ENCODE results near the gene COX7A2L.

The COX7A2L gene

GRCh38 chr2:42329736-42330135, 31.3 kb downstream of the COX7A2L start:
- H3K36me3 ChIP-seq (ENCODE audit: control insufficient read depth in 2 of 2, insufficient read depth in 2 of 2, low read length in 2 of 2): peaks cover 16 to 37% of the 10 kb centered on the region in 2 donors
- H3K27ac ChIP-seq (ENCODE audit: low read length): no peak overlapping the region
- H3K27me3 ChIP-seq (ENCODE audit: control insufficient read depth in 1 of 2, insufficient read depth in 2 of 2, low read length in 2 of 2): no peaks in the 10 kb centered on the region

GRCh38 chr2:42328923-42329322, 32.1 kb downstream of the COX7A2L start:
- H3K27ac ChIP-seq (ENCODE audit: low read length): no peak overlapping the region
- H3K4me3 ChIP-seq (ENCODE audit: low read length in 2 of 2): no peak overlapping the region
- no peak overlapping the region for H3K9ac ChIP-seq (ENCODE audit: low read length in 2 of 2)
- no peaks in the 10 kb centered on the region for H3K27me3 ChIP-seq (ENCODE audit: control insufficient read depth in 1 of 2, insufficient read depth in 2 of 2, low read length in 2 of 2)
- no peaks in the 10 kb centered on the region for H3K4me1 ChIP-seq (ENCODE audit: control insufficient read depth, insufficient read depth, low read length)
- H3K36me3 ChIP-seq (ENCODE audit: control insufficient read depth in 2 of 2, insufficient read depth in 2 of 2, low read length in 2 of 2): peaks cover 16 to 37% of the 10 kb centered on the region in 2 donors
- H3K9me3 ChIP-seq (ENCODE audit: control insufficient read depth in 2 of 2, low read length in 2 of 2): no peaks in the 10 kb centered on the region

More at GRCh38 chr2:42329736-42330135, 31.3 kb downstream of the COX7A2L start:
- Histone ChIP-seq H3K4me3 (ENCODE audit: low read length in 2 of 2) (no peak overlapping the region), H3K9ac (ENCODE audit: low read length in 2 of 2) (no peak overlapping the region), H3K4me1 (ENCODE audit: control insufficient read depth, insufficient read depth, low read length) (no peaks in the 10 kb centered on the region), H3K9me3 (ENCODE audit: control insufficient read depth in 2 of 2, low read length in 2 of 2) (no peaks in the 10 kb centered on the region)

GRCh38 chr2:42328148-42328833, 32.7 kb downstream of the COX7A2L start:
- no peaks in the 10 kb centered on the region for H3K9me3 ChIP-seq (ENCODE audit: control insufficient read depth in 2 of 2, low read length in 2 of 2)
- H3K9ac ChIP-seq (ENCODE audit: low read length in 2 of 2): no peak overlapping the region
- no peaks in the 10 kb centered on the region for H3K4me1 ChIP-seq (ENCODE audit: control insufficient read depth, insufficient read depth, low read length)
- peaks cover 12 to 33% of the 10 kb centered on the region in 2 donors for H3K36me3 ChIP-seq (ENCODE audit: control insufficient read depth in 2 of 2, insufficient read depth in 2 of 2, low read length in 2 of 2)
- H3K27ac ChIP-seq (ENCODE audit: low read length): no peak overlapping the region
- no peaks in the 10 kb centered on the region for H3K27me3 ChIP-seq (ENCODE audit: control insufficient read depth in 1 of 2, insufficient read depth in 2 of 2, low read length in 2 of 2)
- H3K4me3 ChIP-seq (ENCODE audit: low read length in 2 of 2): no peak overlapping the region

- no peaks in the 10 kb centered on the region for H3K27me3 ChIP-seq (ENCODE audit: control insufficient read depth in 1 of 2, insufficient read depth in 2 of 2, low read length in 2 of 2)
- no peak overlapping the region for H3K9ac ChIP-seq (ENCODE audit: low read length in 2 of 2)
- H3K36me3 ChIP-seq (ENCODE audit: control insufficient read depth in 2 of 2, insufficient read depth in 2 of 2, low read length in 2 of 2): peaks cover 11 to 22% of the 10 kb centered on the region in 2 donors
- H3K9me3 ChIP-seq (ENCODE audit: control insufficient read depth in 2 of 2, low read length in 2 of 2): no peaks in the 10 kb centered on the region
- no peak overlapping the region for H3K4me3 ChIP-seq (ENCODE audit: low read length in 2 of 2)
- H3K4me1 ChIP-seq (ENCODE audit: control insufficient read depth, insufficient read depth, low read length): no peaks in the 10 kb centered on the region
- no peak overlapping the region for H3K27ac ChIP-seq (ENCODE audit: low read length)
Observed at GRCh38 chr2:42327125-42327524, 33.9 kb downstream of the COX7A2L start.

- Histone ChIP-seq H3K4me3 (ENCODE audit: low read length in 2 of 2) (no peak overlapping the region), H3K36me3 (ENCODE audit: control insufficient read depth in 2 of 2, insufficient read depth in 2 of 2, low read length in 2 of 2) (peaks cover 7 to 13% of the 10 kb centered on the region in 2 donors), H3K4me1 (ENCODE audit: control insufficient read depth, insufficient read depth, low read length) (no peaks in the 10 kb centered on the region), H3K27me3 (ENCODE audit: control insufficient read depth in 1 of 2, insufficient read depth in 2 of 2, low read length in 2 of 2) (no peaks in the 10 kb centered on the region), H3K9ac (ENCODE audit: low read length in 2 of 2) (no peak overlapping the region), H3K27ac (ENCODE audit: low read length) (no peak overlapping the region), H3K9me3 (ENCODE audit: control insufficient read depth in 2 of 2, low read length in 2 of 2) (no peaks in the 10 kb centered on the region)
Observed at GRCh38 chr2:42325609-42326008, 35.4 kb downstream of the COX7A2L start.

GRCh38 chr2:42324949-42325348, 36.1 kb downstream of the COX7A2L start:
- H3K27ac ChIP-seq (ENCODE audit: low read length): no peak overlapping the region
- H3K36me3 ChIP-seq (ENCODE audit: control insufficient read depth in 2 of 2, insufficient read depth in 2 of 2, low read length in 2 of 2): peaks cover 5 to 8% of the 10 kb centered on the region in 2 donors
- no peaks in the 10 kb centered on the region for H3K4me1 ChIP-seq (ENCODE audit: control insufficient read depth, insufficient read depth, low read length)
- no peak overlapping the region for H3K4me3 ChIP-seq (ENCODE audit: low read length in 2 of 2)
- H3K9me3 ChIP-seq (ENCODE audit: control insufficient read depth in 2 of 2, low read length in 2 of 2): no peaks in the 10 kb centered on the region
- no peaks in the 10 kb centered on the region for H3K27me3 ChIP-seq (ENCODE audit: control insufficient read depth in 1 of 2, insufficient read depth in 2 of 2, low read length in 2 of 2)
- H3K9ac ChIP-seq (ENCODE audit: low read length in 2 of 2): no peak overlapping the region

- no peak overlapping the region for H3K4me3 ChIP-seq (ENCODE audit: low read length in 2 of 2)
- H3K4me1 ChIP-seq (ENCODE audit: control insufficient read depth, insufficient read depth, low read length): no peaks in the 10 kb centered on the region
- no peak overlapping the region for H3K9ac ChIP-seq (ENCODE audit: low read length in 2 of 2)
- H3K9me3 ChIP-seq (ENCODE audit: control insufficient read depth in 2 of 2, low read length in 2 of 2): no peaks in the 10 kb centered on the region
- no peaks in the 10 kb centered on the region for H3K27me3 ChIP-seq (ENCODE audit: control insufficient read depth in 1 of 2, insufficient read depth in 2 of 2, low read length in 2 of 2)
- H3K27ac ChIP-seq (ENCODE audit: low read length): no peak overlapping the region
- H3K36me3 ChIP-seq (ENCODE audit: control insufficient read depth in 2 of 2, insufficient read depth in 2 of 2, low read length in 2 of 2): peaks cover 0 to 2% of the 10 kb centered on the region in 2 donors
Observed at GRCh38 chr2:42324244-42324643, 36.8 kb downstream of the COX7A2L start.

GRCh38 chr2:42321452-42322064, 39.5 kb downstream of the COX7A2L start:
- Histone ChIP-seq H3K27me3 (ENCODE audit: control insufficient read depth in 1 of 2, insufficient read depth in 2 of 2, low read length in 2 of 2) (no peaks in the 10 kb centered on the region), H3K27ac (ENCODE audit: low read length) (no peak overlapping the region), H3K4me1 (ENCODE audit: control insufficient read depth, insufficient read depth, low read length) (no peaks in the 10 kb centered on the region), H3K36me3 (ENCODE audit: control insufficient read depth in 2 of 2, insufficient read depth in 2 of 2, low read length in 2 of 2) (peaks cover 3 to 5% of the 10 kb centered on the region in 2 donors), H3K4me3 (ENCODE audit: low read length in 2 of 2) (no peak overlapping the region), H3K9ac (ENCODE audit: low read length in 2 of 2) (no peak overlapping the region), H3K9me3 (ENCODE audit: control insufficient read depth in 2 of 2, low read length in 2 of 2) (no peaks in the 10 kb centered on the region)

GRCh38 chr2:42319265-42319664, 41.8 kb downstream of the COX7A2L start:
- H3K4me3 ChIP-seq (ENCODE audit: low read length in 2 of 2): no peak overlapping the region
- no peak overlapping the region for H3K9ac ChIP-seq (ENCODE audit: low read length in 2 of 2)
- H3K4me1 ChIP-seq (ENCODE audit: control insufficient read depth, insufficient read depth, low read length): no peaks in the 10 kb centered on the region
- no peaks in the 10 kb centered on the region for H3K9me3 ChIP-seq (ENCODE audit: control insufficient read depth in 2 of 2, low read length in 2 of 2)
- H3K27me3 ChIP-seq (ENCODE audit: control insufficient read depth in 1 of 2, insufficient read depth in 2 of 2, low read length in 2 of 2): no peaks in the 10 kb centered on the region
- peaks cover 3% of the 10 kb centered on the region in 2 donors for H3K36me3 ChIP-seq (ENCODE audit: control insufficient read depth in 2 of 2, insufficient read depth in 2 of 2, low read length in 2 of 2)
- no peak overlapping the region for H3K27ac ChIP-seq (ENCODE audit: low read length)

GRCh38 chr2:42317945-42318344, 43.1 kb downstream of the COX7A2L start:
- peaks cover 3% of the 10 kb centered on the region in 2 donors for H3K36me3 ChIP-seq (ENCODE audit: control insufficient read depth in 2 of 2, insufficient read depth in 2 of 2, low read length in 2 of 2)
- no peak overlapping the region for H3K9ac ChIP-seq (ENCODE audit: low read length in 2 of 2)
- H3K4me3 ChIP-seq (ENCODE audit: low read length in 2 of 2): no peak overlapping the region
- no peaks in the 10 kb centered on the region for H3K9me3 ChIP-seq (ENCODE audit: control insufficient read depth in 2 of 2, low read length in 2 of 2)
- no peak overlapping the region for H3K27ac ChIP-seq (ENCODE audit: low read length)
- no peaks in the 10 kb centered on the region for H3K27me3 ChIP-seq (ENCODE audit: control insufficient read depth in 1 of 2, insufficient read depth in 2 of 2, low read length in 2 of 2)
- no peaks in the 10 kb centered on the region for H3K4me1 ChIP-seq (ENCODE audit: control insufficient read depth, insufficient read depth, low read length)

- Histone ChIP-seq H3K27me3 (ENCODE audit: control insufficient read depth in 1 of 2, insufficient read depth in 2 of 2, low read length in 2 of 2) (no peaks in the 10 kb centered on the region), H3K4me1 (ENCODE audit: control insufficient read depth, insufficient read depth, low read length) (no peaks in the 10 kb centered on the region), H3K27ac (ENCODE audit: low read length) (no peak overlapping the region), H3K9me3 (ENCODE audit: control insufficient read depth in 2 of 2, low read length in 2 of 2) (no peaks in the 10 kb centered on the region), H3K4me3 (ENCODE audit: low read length in 2 of 2) (no peak overlapping the region), H3K36me3 (ENCODE audit: control insufficient read depth in 2 of 2, insufficient read depth in 2 of 2, low read length in 2 of 2) (peaks cover 3% of the 10 kb centered on the region in 2 donors), H3K9ac (ENCODE audit: low read length in 2 of 2) (no peak overlapping the region)
Observed at GRCh38 chr2:42317486-42317885, 43.5 kb downstream of the COX7A2L start.

All from stomach smooth muscle (tissue), 2 donors.